GM18505 (cell line): Measurements from ENCODE around the gene FMO3.

Experiments used
- ATAC-seq: cut with Tn5 transposase; IDR thresholded peaks from one replicate; pipeline ENCODE4 v1.9.1; 2021; ENCODE audit not compliant: unreplicated experiment
- POLR2A ChIP-seq: IDR thresholded peaks from 4 replicates; pipeline ENCODE4 v1.6.1; 2011; ENCODE audit warnings: borderline replicate concordance; ENCODE audit not compliant: insufficient read depth, insufficient read length; ENCODE audit errors: extremely low read depth

Gene FMO3

DNA sequence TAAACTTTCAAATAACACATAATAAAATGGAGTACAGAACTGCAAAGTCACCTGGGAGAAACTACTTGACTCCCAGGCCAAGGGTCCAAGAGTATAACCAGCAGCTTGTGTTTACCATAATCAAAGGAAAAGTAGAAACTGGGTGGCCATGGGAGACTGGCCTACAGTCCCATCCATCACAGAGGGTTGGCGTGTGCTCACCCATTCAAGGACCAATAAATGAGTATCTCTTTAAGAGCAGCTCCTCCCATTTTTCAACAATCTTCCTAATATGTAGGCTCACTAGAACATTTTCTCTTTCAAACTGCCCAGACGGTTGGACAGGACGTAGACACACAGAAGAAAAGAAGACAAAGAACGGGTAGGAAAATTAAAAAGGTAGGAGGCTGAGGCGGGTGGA is at the start of gene FMO3:
TSS of gene FMO3 (plus strand) at position 302 of the 400 bp plus-strand sequence. CDS start 1,754 bp downstream, outside the sequence.
- no peak for ATAC-seq
- no peak for TF ChIP-seq POLR2A

DNA sequence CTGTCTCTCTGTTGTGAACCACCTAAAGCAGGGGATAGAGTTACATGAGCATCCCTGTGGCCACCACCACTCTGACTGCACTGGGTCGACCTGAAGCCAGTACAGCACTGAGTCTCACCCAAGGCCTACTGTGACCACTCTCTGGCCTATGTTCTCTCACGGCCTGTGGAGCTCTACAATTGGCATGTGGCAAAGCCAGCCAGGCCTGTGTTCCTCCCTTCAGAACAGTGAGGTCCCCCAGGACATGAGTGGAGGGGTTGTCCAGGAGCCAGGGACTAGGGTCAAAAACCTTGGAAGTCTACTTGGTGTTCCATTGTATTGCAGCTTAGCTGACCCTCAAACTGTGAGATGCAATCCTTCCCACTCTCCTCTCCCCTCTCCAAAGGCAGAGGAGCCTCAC is 42.7 kb upstream of the FMO3 start:
- TF ChIP-seq POLR2A, result no peak
- ATAC-seq, result no peak

DNA sequence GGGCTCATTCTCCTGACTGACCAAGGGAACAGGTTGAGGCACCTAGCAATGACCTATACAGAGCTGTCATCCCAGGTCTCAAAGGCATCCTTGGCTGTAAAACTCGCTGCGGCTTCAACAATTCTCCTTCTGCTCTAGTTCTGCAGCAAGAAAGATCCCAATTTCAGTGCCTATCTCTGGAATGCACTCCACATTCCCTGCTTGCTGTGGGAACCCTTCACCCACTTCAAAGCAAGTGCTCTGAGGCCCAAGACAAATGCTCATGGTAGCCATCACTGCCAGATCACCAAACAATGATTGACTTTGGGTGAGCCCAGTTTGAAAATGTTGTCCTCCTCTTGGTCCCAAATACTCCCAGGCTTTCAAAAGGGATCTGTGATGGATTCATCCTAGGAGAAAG is 37.7 kb upstream of the FMO3 start:
- no peak for ATAC-seq
- no peak for TF ChIP-seq POLR2A

DNA sequence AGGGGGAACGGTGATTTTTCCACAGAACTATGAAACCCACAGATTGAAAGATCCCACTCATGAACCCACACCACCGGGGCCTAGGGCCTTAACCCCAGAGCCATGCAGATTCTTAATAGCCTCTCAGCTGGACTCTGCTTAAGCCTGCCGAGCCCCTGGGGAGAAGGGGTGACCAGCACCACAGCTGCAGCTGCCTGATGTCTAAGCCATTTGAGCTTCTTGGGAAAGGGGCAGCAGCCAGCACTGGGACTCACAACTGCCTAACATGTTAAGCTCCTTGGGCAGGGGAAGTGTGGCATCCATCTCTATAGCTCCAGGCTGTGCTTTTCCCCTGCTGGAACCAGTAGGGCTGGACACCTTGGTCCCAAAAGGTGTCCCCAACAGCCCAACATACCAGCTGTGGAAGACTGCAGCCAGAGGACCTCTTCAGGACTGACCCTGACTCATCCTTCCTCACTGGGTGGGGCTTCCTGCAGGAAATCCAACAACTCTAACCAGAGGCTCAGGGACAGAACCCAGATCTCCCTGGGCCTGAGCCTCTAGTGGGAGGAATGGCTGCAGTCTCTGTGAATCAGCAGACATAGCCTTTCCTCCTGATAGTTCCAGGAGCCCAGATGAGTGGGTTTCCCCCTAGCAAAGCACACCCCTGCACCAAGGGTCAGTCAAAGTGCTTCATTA is 34.6 kb upstream of the FMO3 start:
- TF ChIP-seq POLR2A, result no peak
- no peak for ATAC-seq

DNA sequence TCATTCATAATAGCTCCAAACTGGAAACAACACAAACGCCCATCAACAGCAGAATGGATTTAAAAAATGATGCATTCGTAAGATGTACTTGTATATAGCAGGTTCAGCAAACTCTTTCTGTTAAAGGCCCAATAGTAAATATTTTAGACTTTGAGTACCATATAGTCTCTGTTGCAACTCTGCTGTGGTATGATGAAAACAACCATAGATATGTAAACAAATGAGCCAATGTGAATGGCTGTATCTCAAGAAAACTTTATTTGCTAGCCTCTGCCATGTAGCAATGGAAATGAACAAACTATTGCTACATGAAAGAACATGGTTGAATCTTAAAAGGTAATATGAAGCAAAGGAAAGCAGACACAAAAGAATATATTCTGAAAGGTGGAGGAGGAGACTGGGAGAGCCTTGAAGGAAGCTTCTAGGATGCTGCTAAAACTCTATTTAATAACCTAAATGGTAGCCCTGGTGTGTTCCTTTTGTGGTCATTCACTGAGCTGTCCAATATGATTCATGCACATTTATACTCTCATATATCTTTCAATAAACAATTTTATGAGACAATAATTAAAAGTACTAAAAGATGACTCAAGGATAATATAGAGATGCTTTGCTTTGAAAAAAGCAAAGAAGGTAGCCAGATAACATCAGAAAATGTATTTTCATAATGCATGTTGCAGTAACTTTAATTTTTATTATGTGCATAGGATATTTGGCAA is 29.1 kb upstream of the FMO3 start:
- TF ChIP-seq POLR2A, result no peak
- ATAC-seq, result no peak

DNA sequence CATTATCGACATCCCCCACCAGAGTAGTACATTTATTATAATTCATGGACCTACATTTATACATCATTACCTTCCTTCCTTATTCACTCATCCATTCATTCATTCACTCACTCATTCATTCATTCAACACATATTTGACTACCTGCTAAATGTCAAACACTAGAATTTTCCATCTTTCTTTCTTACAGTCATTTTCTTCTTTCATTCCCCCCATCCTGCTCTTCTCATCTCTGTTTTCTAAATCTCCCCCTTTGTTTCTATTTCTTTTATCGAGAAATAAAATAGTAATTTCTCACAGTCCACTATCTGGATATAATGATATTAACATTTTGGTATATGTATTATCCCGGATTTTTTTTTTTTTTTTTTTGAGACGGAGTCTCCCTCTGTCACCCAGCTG is 27.8 kb upstream of the FMO3 start:
- TF ChIP-seq POLR2A, result no peak
- no peak for ATAC-seq

DNA sequence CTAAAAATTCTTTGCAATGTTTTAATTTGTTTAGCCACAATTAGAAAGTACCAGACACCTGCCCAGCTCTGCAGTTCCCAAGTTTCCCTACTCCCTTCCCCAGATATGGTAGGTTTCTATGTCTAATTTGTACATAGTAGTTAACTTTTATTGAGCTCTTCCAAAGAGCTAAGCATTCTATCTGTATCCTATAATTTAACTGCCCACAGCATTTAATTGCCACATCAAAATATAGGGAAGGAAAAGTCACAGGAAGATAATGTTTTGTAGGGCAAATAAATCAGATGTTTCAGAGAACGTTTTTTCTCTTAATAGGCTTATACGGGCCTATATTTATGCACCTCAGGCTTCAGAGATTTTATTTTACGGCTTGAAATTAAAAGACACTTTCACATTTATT is 15.7 kb upstream of the FMO3 start:
- ATAC-seq, result no peak
- no peak for TF ChIP-seq POLR2A

DNA sequence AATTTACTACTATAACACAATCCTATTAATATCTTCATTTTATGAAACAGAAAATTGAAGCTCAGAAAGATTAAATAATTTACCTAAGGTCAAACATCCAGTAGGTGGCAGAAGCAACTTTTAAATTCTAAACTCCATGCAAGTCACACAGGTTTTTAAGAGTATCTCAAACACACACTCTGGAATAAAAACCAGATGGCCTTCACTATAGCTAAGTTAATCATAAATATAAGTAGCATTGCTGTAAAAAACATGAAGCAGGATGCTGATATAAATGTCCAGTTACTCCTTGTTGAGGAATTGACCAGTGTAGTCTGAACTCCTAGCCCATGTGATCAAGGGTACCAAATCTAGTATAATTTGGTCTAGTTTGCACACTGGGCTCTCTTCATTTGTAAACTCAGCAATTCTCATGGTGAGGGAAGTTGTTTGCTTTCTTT is 9.4 kb upstream of the FMO3 start:
- no peak for TF ChIP-seq POLR2A
- no peak for ATAC-seq

DNA sequence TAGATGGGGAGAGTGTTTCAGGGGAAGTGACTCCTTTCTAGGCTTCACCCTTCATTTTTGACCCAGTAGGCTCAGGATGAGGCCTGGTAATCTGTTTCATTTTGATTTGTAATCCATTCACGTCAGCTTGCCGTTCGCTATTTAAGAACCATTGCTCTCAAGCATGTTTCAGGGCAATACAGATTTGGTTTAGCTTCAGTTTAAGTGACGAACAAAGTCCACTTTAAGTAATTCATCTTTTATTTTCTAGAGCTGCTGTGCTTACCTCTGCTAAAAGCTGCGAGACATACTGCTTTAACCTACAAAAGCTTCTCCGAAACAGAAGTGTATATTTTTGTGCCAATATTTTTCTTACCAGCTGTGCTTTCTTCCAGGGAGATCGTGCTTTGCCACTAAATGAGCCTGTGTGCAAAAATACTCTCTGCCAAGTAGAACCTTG is 8.9 kb upstream of the FMO3 start:
- ATAC-seq, result no peak
- no peak for TF ChIP-seq POLR2A

DNA sequence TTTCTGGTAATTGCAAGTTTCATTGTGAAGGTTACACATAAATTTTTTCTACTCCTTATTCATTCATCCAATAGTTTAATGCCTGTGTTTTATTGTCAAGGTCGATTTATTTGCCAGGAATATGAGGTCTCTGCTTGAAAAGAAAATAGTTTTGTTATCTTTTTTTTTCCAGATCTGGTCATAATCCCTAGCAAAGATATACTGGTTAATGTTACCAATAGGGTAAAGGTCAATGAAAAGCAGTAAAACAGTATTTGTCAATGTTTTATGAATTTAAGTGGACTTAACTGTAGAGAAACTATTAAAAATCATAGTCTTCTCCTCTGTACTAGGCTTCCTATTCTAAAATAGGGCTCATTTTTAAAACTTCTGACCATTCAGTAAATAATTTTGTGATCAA is 8.1 kb upstream of the FMO3 start:
- no peak for TF ChIP-seq POLR2A

DNA sequence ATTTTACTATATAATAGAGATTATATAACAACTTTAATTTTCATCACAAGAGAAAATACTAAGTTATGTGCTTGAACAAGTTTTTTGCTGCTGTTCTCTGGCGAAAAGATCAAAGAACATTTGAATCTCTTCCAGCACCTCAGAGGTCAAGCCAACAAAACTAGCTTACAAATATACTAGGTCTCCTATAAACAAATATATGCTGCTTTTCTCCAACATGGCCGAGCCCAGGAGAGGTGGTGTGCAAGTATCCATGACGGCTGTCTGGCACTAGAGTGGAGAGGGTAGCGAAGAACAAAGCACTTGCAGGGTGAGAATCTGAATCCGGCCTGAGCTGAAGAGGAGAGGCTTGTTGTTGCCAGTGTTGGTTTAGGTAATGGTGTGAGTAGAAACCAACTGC is 7.5 kb upstream of the FMO3 start:
- TF ChIP-seq POLR2A, result no peak
- ATAC-seq, result no peak

More for the DNA sequence above, 8.1 kb upstream of the FMO3 start:
- ATAC-seq, result no peak

DNA sequence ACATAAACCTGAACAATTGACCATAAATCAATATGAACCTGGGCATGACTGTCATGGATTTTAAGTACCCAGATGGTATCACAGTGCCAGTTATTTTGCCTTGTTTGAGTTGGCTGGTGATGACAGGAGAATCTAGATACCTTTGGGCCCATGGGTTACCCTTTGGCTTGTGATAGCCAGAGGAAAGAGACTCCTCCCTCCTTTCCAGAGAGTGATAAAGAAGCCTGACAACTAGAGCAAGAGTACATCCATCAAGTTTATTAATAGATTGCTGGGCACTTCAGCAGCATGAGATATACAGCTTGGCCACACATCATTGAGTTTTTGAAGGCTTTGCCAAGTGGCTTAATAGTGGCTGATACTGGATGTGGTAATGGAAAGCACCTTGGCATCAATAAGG is 6.6 kb upstream of the FMO3 start:
- ATAC-seq, result no peak

DNA sequence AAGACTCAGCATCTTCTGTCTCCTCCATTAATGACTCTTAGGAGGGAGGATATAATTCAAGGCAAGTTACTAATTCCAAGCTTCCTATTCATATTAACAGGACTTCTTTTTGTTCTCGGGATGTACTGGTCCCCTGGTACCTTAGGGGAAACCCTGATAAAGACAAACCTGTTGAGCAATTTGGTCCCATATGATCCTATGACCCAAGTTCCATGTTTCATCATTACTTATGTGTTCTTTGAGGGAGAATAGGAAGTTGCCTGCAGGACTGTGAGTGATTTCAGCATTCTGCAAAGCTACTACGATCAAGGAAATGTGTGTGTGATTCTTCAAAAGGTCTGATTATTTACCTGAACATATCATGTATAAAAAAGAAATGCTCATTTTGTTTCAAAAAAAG is 5.8 kb upstream of the FMO3 start:
- ATAC-seq, result no peak
- TF ChIP-seq POLR2A, result no peak

More for the DNA sequence above, 6.6 kb upstream of the FMO3 start:
- TF ChIP-seq POLR2A, result no peak

DNA sequence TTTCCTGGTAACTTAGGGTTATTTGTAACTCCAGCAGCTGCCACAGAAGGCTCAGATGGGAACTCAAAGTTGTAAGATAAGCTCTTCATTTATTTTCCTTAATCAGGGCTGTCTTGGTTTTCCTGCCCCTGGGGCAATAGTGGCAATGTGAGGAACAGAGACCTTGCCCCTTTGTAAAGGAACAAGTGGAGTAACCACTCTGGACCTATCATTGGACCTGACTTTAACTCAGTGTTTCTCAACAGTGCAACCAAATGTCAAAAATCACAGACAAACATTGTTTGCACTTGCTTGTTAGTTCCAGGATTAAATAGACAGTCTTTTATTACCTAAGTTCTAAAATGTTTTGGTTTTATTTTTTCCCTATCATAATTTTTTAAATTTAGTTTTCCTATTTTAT is 2.8 kb upstream of the FMO3 start:
- no peak for ATAC-seq
- TF ChIP-seq POLR2A, result no peak
